NCI-H2196 (cell line): ENCODE results near the gene DDIT4.
"Not testable (repeated sequence)": the region's sequence is repeated elsewhere in the genome, so short reads cannot be mapped to it uniquely, and the experiment has no call there.

ENCODE experiments used
- DNase-seq: peaks from one replicate; lab custom pipeline; 2025; ENCODE audit not compliant: unreplicated experiment; lab: John Stamatoyannopoulos, UW

The DDIT4 gene

GRCh38 chr10:72273410-72274212 is at the start of gene DDIT4:
TSS of gene DDIT4 (plus strand) at chr10:72273924. CDS start at chr10:72274217, 293 bp downstream.
- peak; percentile 90 for DNase-seq

GRCh38 chr10:72224191-72224590 is 49.5 kb upstream of the DDIT4 start:
- DNase-seq: not testable (repeated sequence)

- no peak for DNase-seq
These were observed 47.2 kb upstream of the DDIT4 start for GRCh38 chr10:72226418-72227027.

- DNase-seq: no peak
These were observed 45.9 kb upstream of the DDIT4 start for GRCh38 chr10:72227826-72228225.

GRCh38 chr10:72228318-72228751 is 45.4 kb upstream of the DDIT4 start:
- DNase-seq: peak; percentile 42

- DNase-seq: no peak
These were observed 44.2 kb upstream of the DDIT4 start for GRCh38 chr10:72229261-72230251.

- DNase-seq: no peak
These were observed 40.1 kb upstream of the DDIT4 start for GRCh38 chr10:72233621-72234020.

- peak; percentile 44 for DNase-seq
These were observed 39.1 kb upstream of the DDIT4 start for GRCh38 chr10:72234560-72235095.

- DNase-seq: no peak
These were observed 38.0 kb upstream of the DDIT4 start for GRCh38 chr10:72235544-72236279.

- no peak for DNase-seq
These were observed 35.1 kb upstream of the DDIT4 start for GRCh38 chr10:72238392-72239175.

- DNase-seq: no peak
These were observed 34.3 kb upstream of the DDIT4 start for GRCh38 chr10:72239409-72239808.

- no peak for DNase-seq
These were observed 33.4 kb upstream of the DDIT4 start for GRCh38 chr10:72240371-72240770.

GRCh38 chr10:72241691-72242252 is 32.0 kb upstream of the DDIT4 start:
- no peak for DNase-seq

- no peak for DNase-seq
These were observed 31.0 kb upstream of the DDIT4 start for GRCh38 chr10:72242675-72243074.

- DNase-seq: no peak
These were observed 29.8 kb upstream of the DDIT4 start for GRCh38 chr10:72243822-72244437.

GRCh38 chr10:72244573-72245038 is 29.1 kb upstream of the DDIT4 start:
- DNase-seq: no peak

- DNase-seq: no peak
These were observed 27.7 kb upstream of the DDIT4 start for GRCh38 chr10:72245949-72246525.

- no peak for DNase-seq
These were observed 25.1 kb upstream of the DDIT4 start for GRCh38 chr10:72248468-72249151.
